Upper lobe of left lung (tissue), 4 donors: ENCODE results near the gene MITF.

Experiments
- CTCF ChIP-seq, 6 experiments: fragments of 450-650 bp in 4 of 6; fragments of 200-600 bp in 2 of 6; sonication (generic) in 2 of 6; IDR thresholded peaks; one replicate each; pipeline ENCODE4 v1.5.1; 2016 to 2019; ENCODE audit warnings: antibody characterized with exemption in 6 of 6
- EP300 ChIP-seq, 4 donors: sonication (generic); formaldehyde crosslinking; IDR thresholded peaks; one replicate each; pipeline ENCODE4 v1.5.1; 2017; ENCODE audit warnings: antibody characterized with exemption in 4 of 4, control low read depth in 2 of 4
- POLR2AphosphoS5 ChIP-seq, 2 donors: sonication (generic); formaldehyde crosslinking; IDR thresholded peaks; one replicate each; pipeline ENCODE4 v1.5.1; 2017; ENCODE audit warnings: antibody characterized with exemption in 2 of 2

GRCh38 chr3:69749461-69749860, 10.2 kb downstream of the MITF start:
- TF ChIP-seq CTCF (IDR thresholded peaks at IDR 0.05): no peak
- no peak for TF ChIP-seq EP300 (IDR thresholded peaks at IDR 0.05)
- no peak for TF ChIP-seq POLR2AphosphoS5 (IDR thresholded peaks at IDR 0.05)
